CD4-positive, alpha-beta T cell (primary cell): ENCODE measurements around the gene PSRC1. TPM values are rescaled to one million over a fixed set of nuclear protein-coding genes. Genes with fewer than 3 reads are reported as not detected.

ENCODE experiments used
- ATAC-seq: fragments of 200-7000 bp; cut with Tn5 transposase; one replicate; pipeline ENCODE4 v1.10.0; 2022; ENCODE audit warnings: mild to moderate bottlenecking; ENCODE audit not compliant: poor library complexity
- CTCF ChIA-PET: fragments of 350-600 bp; sonication (Branson Sonifier 250); formaldehyde crosslinking; loops from one replicate; lab custom pipeline; 2021; ENCODE audit warnings: antibody characterized with exemption, inconsistent platforms; lab: Charles Lee
- POLR2A ChIA-PET: fragments of 350-600 bp; sonication (Branson Sonifier 250); formaldehyde crosslinking; loops from one replicate; lab custom pipeline; 2021; ENCODE audit warnings: antibody characterized with exemption, inconsistent platforms; lab: Charles Lee
- DNase-seq, 14 experiments: peaks; one replicate each; pipeline ENCODE4 v3.0.0-alpha.2; 2013 to 2020; ENCODE audit warnings: mixed read lengths in 2 of 14
- H3K27ac ChIP-seq, 2 donors: one replicate each; pipeline versions ENCODE4 v1.5.1 to v1.7.0; 2013; ENCODE audit warnings: low read length in 2 of 2, low read depth in 1 of 2, mild to moderate bottlenecking in 1 of 2
- H3K27me3 ChIP-seq, 2 experiments: 1 replicate in 1 of 2; 2 replicates in 1 of 2; pipeline versions ENCODE4 v1.6.1 to v1.7.0; 2013; ENCODE audit warnings: low read length in 2 of 2, control low read depth in 1 of 2, mild to moderate bottlenecking in 1 of 2, moderate library complexity in 1 of 2; ENCODE audit not compliant: insufficient read depth in 2 of 2, control insufficient read depth in 1 of 2
- H3K36me3 ChIP-seq: one replicate; pipeline ENCODE4 v1.6.1; 2013; ENCODE audit warnings: low read length, control low read depth; ENCODE audit not compliant: insufficient read depth
- H3K4me1 ChIP-seq: one replicate; pipeline ENCODE4 v1.6.1; 2013; ENCODE audit warnings: low read length, control low read depth; ENCODE audit not compliant: insufficient read depth
- H3K4me3 ChIP-seq: one replicate; pipeline ENCODE4 v1.5.1; 2013; ENCODE audit warnings: mild to moderate bottlenecking, low read length, moderate library complexity
- H3K9me3 ChIP-seq, 2 experiments: 1 replicate in 1 of 2; 2 replicates in 1 of 2; pipeline versions ENCODE4 v1.6.1 to v1.7.0; 2013; ENCODE audit warnings: low read length in 2 of 2, mild to moderate bottlenecking in 2 of 2, control low read depth in 1 of 2, moderate library complexity in 1 of 2; ENCODE audit not compliant: control insufficient read depth in 1 of 2, insufficient read depth in 1 of 2
- H3K27ac Mint-ChIP-seq: one replicate; pipeline ENCODE4 v1.8.0; 2020; ENCODE audit warnings: mixed read lengths
- H3K27me3 Mint-ChIP-seq: one replicate; pipeline ENCODE4 v1.8.0; 2021; ENCODE audit warnings: mixed read lengths
- H3K36me3 Mint-ChIP-seq: one replicate; pipeline ENCODE4 v1.8.0; 2021; ENCODE audit warnings: low read depth, mixed read lengths
- H3K4me1 Mint-ChIP-seq: one replicate; pipeline ENCODE4 v1.8.0; 2021; ENCODE audit warnings: low read depth, mixed read lengths
- H3K4me3 Mint-ChIP-seq: one replicate; pipeline ENCODE4 v1.8.0; 2020; ENCODE audit warnings: mild to moderate bottlenecking, mixed read lengths
- H3K9me3 Mint-ChIP-seq: one replicate; pipeline ENCODE4 v1.8.0; 2020; ENCODE audit warnings: mixed read lengths
- CTCF ChIP-seq: fragments of 200-600 bp; IDR thresholded peaks from one replicate; pipeline ENCODE4 v1.8.0; 2022; ENCODE audit warnings: antibody characterized with exemption, mild to moderate bottlenecking
- intact Hi-C, 2 experiments: fragments of 100-400 bp; cut with DNase I in 1 of 2; cut with micrococcal nuclease in 1 of 2; formaldehyde crosslinking; loops; one replicate each; pipeline versions ENCODE4 v1.15.1 to v1.9.0; 2023 to 2025; cut with DNase I, micrococcal nuclease
- total RNA-seq, 174 experiments: library from RNA in 2 of 174; stranded (reverse) in 2 of 174; gene quantifications; one replicate each; pipeline ENCODE4 v1.2.3 and lab custom pipeline; 2021 to 2026

The PSRC1 gene
- total RNA-seq, 2 experiments from 2014 or later = 0.22 to 0.91 TPM

- no peaks in the 10 kb centered on the region for H3K27me3 Mint-ChIP-seq
Observed at GRCh38 chr1:109322974-109323373, 40.0 kb upstream of the PSRC1 start.

GRCh38 chr1:109319114-109319513 lies 36.2 kb upstream of the PSRC1 start:
- Mint-ChIP-seq H3K4me1 (no peaks in the 10 kb centered on the region), H3K9me3 (no peaks in the 10 kb centered on the region), H3K27ac (no peak overlapping the region), H3K4me3 (no peak overlapping the region), H3K36me3 (no peaks in the 10 kb centered on the region), H3K27me3 (no peaks in the 10 kb centered on the region)
- Histone ChIP-seq H3K4me1 (no peaks in the 10 kb centered on the region), H3K27ac (no peak overlapping the region), H3K4me3 (no peak overlapping the region), H3K36me3 (no peaks in the 10 kb centered on the region), H3K9me3 (no peaks in the 10 kb centered on the region), H3K27me3 (no peaks in the 10 kb centered on the region)
- intact Hi-C loops = no loop called here
- POLR2A ChIA-PET = no interaction called here
- TF ChIP-seq CTCF = no peak
- DNase-seq (no peak), ATAC-seq (no peak)
- CTCF ChIA-PET = no interaction called here

More at GRCh38 chr1:109322974-109323373, 40.0 kb upstream of the PSRC1 start:
- Mint-ChIP-seq H3K36me3 (no peaks in the 10 kb centered on the region), H3K9me3 (no peaks in the 10 kb centered on the region), H3K4me1 (no peaks in the 10 kb centered on the region), H3K4me3 (no peak overlapping the region), H3K27ac (no peak overlapping the region)
- no peaks in the 10 kb centered on the region for H3K9me3 ChIP-seq
- POLR2A ChIA-PET = no interaction called here
- CTCF ChIA-PET = no interaction called here
- no peaks in the 10 kb centered on the region for H3K27me3 ChIP-seq
- DNase-seq = no peak
- no peaks in the 10 kb centered on the region for H3K36me3 ChIP-seq
- intact Hi-C loops = no loop called here
- ATAC-seq = no peak
- H3K27ac ChIP-seq = no peak overlapping the region
- TF ChIP-seq CTCF = no peak
- H3K4me1 ChIP-seq = no peaks in the 10 kb centered on the region
- H3K4me3 ChIP-seq = no peak overlapping the region

GRCh38 chr1:109316506-109316905 lies 33.6 kb upstream of the PSRC1 start:
- intact Hi-C loops = no loop called here
- H3K27me3 ChIP-seq = no peaks in the 10 kb centered on the region
- no peak for DNase-seq
- ChIA-PET CTCF (no interaction called here), POLR2A (no interaction called here)
- H3K27ac ChIP-seq = no peak overlapping the region
- H3K9me3 ChIP-seq = no peaks in the 10 kb centered on the region
- no peaks in the 10 kb centered on the region for H3K36me3 ChIP-seq
- TF ChIP-seq CTCF = no peak
- H3K4me1 ChIP-seq = no peaks in the 10 kb centered on the region
- Mint-ChIP-seq H3K36me3 (no peaks in the 10 kb centered on the region), H3K4me3 (no peak overlapping the region), H3K4me1 (no peaks in the 10 kb centered on the region), H3K27me3 (no peaks in the 10 kb centered on the region), H3K27ac (no peak overlapping the region), H3K9me3 (no peaks in the 10 kb centered on the region)
- no peak overlapping the region for H3K4me3 ChIP-seq
- ATAC-seq = no peak
